CD4-positive, alpha-beta T cell treated with Interleukin-2 at 100 ng/mL for 4 hours (primary cell): Measurements from ENCODE around the gene TTC6.

Experiments
- DNase-seq: peaks from one replicate; pipeline ENCODE4 v3.0.0-alpha.2; 2020; ENCODE audit warnings: low spot score

The TTC6 gene

GRCh38 chr14:37585971-37586796 lies 9.2 kb upstream of the TTC6 start:
- no peak for DNase-seq

- no peak for DNase-seq
Measured at GRCh38 chr14:37586797-37587130, 8.7 kb upstream of the TTC6 start.

- no peak for DNase-seq
Measured at GRCh38 chr14:37587131-37587803, 8.2 kb upstream of the TTC6 start.

GRCh38 chr14:37587881-37588666 lies 7.4 kb upstream of the TTC6 start:
- DNase-seq: no peak

GRCh38 chr14:37588667-37588955 lies 6.8 kb upstream of the TTC6 start:
- no peak for DNase-seq

GRCh38 chr14:37588956-37589714 lies 6.3 kb upstream of the TTC6 start:
- DNase-seq: no peak

- DNase-seq: no peak
Measured at GRCh38 chr14:37589715-37590427, 5.6 kb upstream of the TTC6 start.

GRCh38 chr14:37590428-37591139 lies 4.8 kb upstream of the TTC6 start:
- no peak for DNase-seq

GRCh38 chr14:37591311-37591940 lies 4.0 kb upstream of the TTC6 start:
- no peak for DNase-seq

GRCh38 chr14:37591941-37592481 lies 3.4 kb upstream of the TTC6 start:
- DNase-seq: no peak

GRCh38 chr14:37592482-37593408 lies 2.7 kb upstream of the TTC6 start:
- DNase-seq: no peak

GRCh38 chr14:37593511-37594237 lies 1.8 kb upstream of the TTC6 start:
- no peak for DNase-seq

- DNase-seq: no peak
Measured at GRCh38 chr14:37594238-37594970, 1.0 kb upstream of the TTC6 start.

- peak; percentile 16 for DNase-seq
Measured at GRCh38 chr14:37595809-37596621, 586 bp downstream of the TTC6 start.

GRCh38 chr14:37596790-37597472 lies 1.5 kb downstream of the TTC6 start:
- no peak for DNase-seq

GRCh38 chr14:37597538-37597913 lies 2.1 kb downstream of the TTC6 start:
- DNase-seq: no peak
